HepG2 (cell line): ENCODE measurements around the gene PDZD8. TPM values are rescaled to one million over a fixed set of nuclear protein-coding genes. Genes with fewer than 3 reads are reported as not detected.

ENCODE experiments used
- ATAC-seq: fragments of 200-7000 bp; cut with Tn5 transposase; 3 replicates; pipeline ENCODE4 v1.9.1; 2020; ENCODE audit warnings: mild to moderate bottlenecking, moderate library complexity
- BruUV-seq: library from RNA; stranded (reverse); fragments of 400-500 nt; replicated peaks from 2 replicates; lab custom pipeline; 2021; lab: Mats Ljungman, UMichigan
- CTCF ChIA-PET: fragments of 300-600 bp; formaldehyde crosslinking; extraction: SDS; loops from one replicate; lab custom pipeline; 2021; ENCODE audit warnings: low total read pairs, inconsistent platforms, low intra/inter-chr PET ratio; lab: Yijun Ruan, JAX
- POLR2A ChIA-PET: fragments of 350-600 bp; sonication (Branson Sonifier 250); formaldehyde crosslinking; loops from one replicate; lab custom pipeline; 2020; ENCODE audit warnings: antibody characterized with exemption, inconsistent platforms; lab: Yijun Ruan, JAX
- DNase-seq: peaks from one replicate; pipeline ENCODE4 v3.0.0-alpha.2; 2015; ENCODE audit warnings: low spot score
- FAIRE-seq: peaks from 3 replicates; lab custom pipeline; 2011; peaks lifted over from hg19 to GRCh38; lab: Jason Lieb, UNC
- H2AFZ ChIP-seq: one replicate; pipeline ENCODE4 v1.6.1; 2011; ENCODE audit warnings: low read length, inconsistent platforms
- H3K27ac ChIP-seq: fragments of 300-600 bp; 3 replicates; pipeline ENCODE4 v1.8.0; 2011; ENCODE audit warnings: mixed run types, mild to moderate bottlenecking, mixed read lengths, low read length, inconsistent platforms; ENCODE audit not compliant: insufficient read depth; ENCODE audit errors: extremely low read length
- H3K27me3 ChIP-seq, 2 experiments: fragments of 200-600 bp in 1 of 2; 2 replicates in 1 of 2; 3 replicates in 1 of 2; pipeline versions ENCODE4 v1.6.0 to v1.8.0; 2011; ENCODE audit warnings: low read length in 2 of 2, mild to moderate bottlenecking in 2 of 2, moderate library complexity in 2 of 2, inconsistent platforms in 1 of 2; ENCODE audit not compliant: insufficient read depth in 2 of 2, control insufficient read depth in 1 of 2
- H3K36me3 ChIP-seq, 2 experiments: fragments of 200-600 bp in 1 of 2; replicated peaks in 1 of 2; 2 replicates in 1 of 2; 3 replicates in 1 of 2; pipeline versions ENCODE4 v1.5.1 to v1.8.0; 2011; ENCODE audit warnings: low read length in 2 of 2, inconsistent platforms in 1 of 2; ENCODE audit not compliant: insufficient read depth in 2 of 2, control insufficient read depth in 1 of 2
- H3K4me1 ChIP-seq: 2 replicates; pipeline ENCODE4 v1.5.1; 2012; ENCODE audit warnings: low read length, inconsistent platforms; ENCODE audit not compliant: insufficient read depth
- H3K4me2 ChIP-seq: 2 replicates; pipeline ENCODE4 v1.6.0; 2011; ENCODE audit warnings: low read depth, low read length, inconsistent platforms
- H3K4me3 ChIP-seq, 3 experiments: fragments of 200-600 bp in 1 of 3; sonication (generic), shearing (Covaris generic) in 1 of 3; replicated peaks in 1 of 3; 2 replicates each; pipeline ENCODE4 v1.5.1; 2011 to 2016; ENCODE audit warnings: low read length in 3 of 3, inconsistent platforms in 2 of 3, low read depth in 2 of 3, mild to moderate bottlenecking in 2 of 3, control low read depth in 1 of 3, mixed read lengths in 1 of 3; ENCODE audit not compliant: insufficient read depth in 1 of 3
- H3K79me2 ChIP-seq: one replicate; pipeline ENCODE4 v1.6.1; 2011; ENCODE audit warnings: low read length, inconsistent platforms; ENCODE audit not compliant: insufficient read depth
- H3K9ac ChIP-seq: 2 replicates; pipeline ENCODE4 v1.6.0; 2011; ENCODE audit warnings: mild to moderate bottlenecking, low read depth, low read length, inconsistent platforms; ENCODE audit not compliant: insufficient read depth
- H3K9me3 ChIP-seq: 2 replicates; pipeline ENCODE4 v1.5.1; 2012; ENCODE audit warnings: mild to moderate bottlenecking, low read length
- H4K20me1 ChIP-seq: 2 replicates; pipeline ENCODE4 v1.6.0; 2011; ENCODE audit warnings: inconsistent platforms, mild to moderate bottlenecking, low read length, moderate library complexity; ENCODE audit not compliant: insufficient read depth
- MNT ChIP-seq: fragments of 450-650 bp; IDR thresholded peaks from 2 replicates; pipeline ENCODE4 v1.6.1; 2016
- RERE ChIP-seq: IDR thresholded peaks from 2 replicates; pipeline ENCODE4 v1.6.1; 2016; ENCODE audit warnings: low read depth, missing genetic modification reagents, missing compliant biosample characterization
- ZNF879 ChIP-seq: sonication (generic); formaldehyde crosslinking; IDR thresholded peaks from 2 replicates; pipeline ENCODE4 v1.8.1; 2023; ENCODE audit warnings: missing genetic modification reagents
- ZUFSP ChIP-seq: sonication (generic); formaldehyde crosslinking; IDR thresholded peaks from 2 replicates; pipeline ENCODE4 v1.9.0; 2021; ENCODE audit warnings: missing genetic modification reagents, mild to moderate bottlenecking, borderline replicate concordance
- WGBS: methylation state at CpG from one replicate; pipeline ENCODE4 v1.1.6; 2017; ENCODE audit warnings: low lambda C conversion rate; 5-methylcytosine and 5-hydroxymethylcytosine counted together
- in situ Hi-C: cut with HindIII; loops from 2 replicates; pipeline ENCODE4 v1.10.0; 2017; ENCODE audit warnings: low pct_unique_long_range_greater_than_20kb; ENCODE audit not compliant: extremely low pct_ligation_motif_present
- intact Hi-C: fragments of 100-400 bp; cut with micrococcal nuclease; formaldehyde crosslinking; loops from one replicate; pipeline ENCODE4 v1.10.0; 2022; ENCODE audit not compliant: unreplicated experiment
- polyA plus RNA-seq, 8 experiments: library from polyadenylated mRNA; depleted of rRNA in 3 of 8; stranded (reverse) in 7 of 8; unstranded in 1 of 8; fragments of >200 nt; fragmentation: Illumina TruSeq in 4 of 8; extraction: Trizol in 4 of 8; gene quantifications; 2 replicates each; pipeline versions ENCODE4 v1.2.1 to v1.2.3, GENCODE V29; 2011 to 2016; ENCODE audit warnings: low read depth in 4 of 8, missing spikeins in 1 of 8, mixed read lengths in 1 of 8; ENCODE audit not compliant: insufficient read depth in 1 of 8
- total RNA-seq, 5 experiments: library from RNA; depleted of rRNA; stranded (reverse); fragments of >200 nt; fragmentation: Illumina TruSeq; extraction: Trizol; gene quantifications; 2 replicates each; pipeline ENCODE4 v1.2.3, GENCODE V29; 2016; ENCODE audit warnings: low read depth in 1 of 5

The PDZD8 gene
- total and polyA plus RNA-seq, 2 of the 13 experiments (the other 11 are each of a cell fraction or from before 2014, with no cell fraction given) = 11.2 to 32.0 TPM

- TF ChIP-seq ZUFSP (CRISPR knock-in tag) (no peak), ZNF879 (CRISPR knock-in tag) (no peak), MNT (no peak)
Observed at GRCh38 chr10:117345143-117345542, 30.1 kb downstream of the PDZD8 start (continued).

GRCh38 chr10:117342641-117343040 lies 32.6 kb downstream of the PDZD8 start:
- WGBS = 93% methylated on average over 5 of the region's 5 CpGs
- in situ Hi-C loops (no loop called here), intact Hi-C loops (no loop called here)
- Histone ChIP-seq H3K9me3 (no peaks in the 10 kb centered on the region), H3K9ac (no peak overlapping the region), H3K79me2 (peaks cover 80% of the 10 kb centered on the region), H3K36me3 (peaks cover 7 to 9% of the 10 kb centered on the region in 2 experiments), H2AFZ (no peak overlapping the region), H3K27ac (no peak overlapping the region), H3K4me1 (peaks cover 37% of the 10 kb centered on the region), H3K4me3 (no peak overlapping the region), H4K20me1 (no peaks in the 10 kb centered on the region; the same call in 1 of the 2 replicates), H3K27me3 (no peaks in the 10 kb centered on the region), H3K4me2 (no peak overlapping the region)
- no peak for TF ChIP-seq RERE
- ChIA-PET CTCF (no interaction called here), POLR2A (no interaction called here)
- DNase-seq (no peak), FAIRE-seq (no peak), ATAC-seq (no peak)
- no TSS peak for BruUV-seq
